C4-2B (cell line): ENCODE data around the gene CSTPP1.

Experiments used
- ZFX ChIP-seq: fragments of 450-650 bp; IDR thresholded peaks from 2 replicates; pipeline ENCODE4 v1.6.1; 2017
- TF ChIP-seq, protein P1 (sequence below): fragments of 450-650 bp; conservative IDR thresholded peaks from 2 replicates; pipeline ENCODE4 v1.5.1; 2017; ENCODE audit warnings: mild to moderate bottlenecking

- TF ChIP-seq, protein P1, sequence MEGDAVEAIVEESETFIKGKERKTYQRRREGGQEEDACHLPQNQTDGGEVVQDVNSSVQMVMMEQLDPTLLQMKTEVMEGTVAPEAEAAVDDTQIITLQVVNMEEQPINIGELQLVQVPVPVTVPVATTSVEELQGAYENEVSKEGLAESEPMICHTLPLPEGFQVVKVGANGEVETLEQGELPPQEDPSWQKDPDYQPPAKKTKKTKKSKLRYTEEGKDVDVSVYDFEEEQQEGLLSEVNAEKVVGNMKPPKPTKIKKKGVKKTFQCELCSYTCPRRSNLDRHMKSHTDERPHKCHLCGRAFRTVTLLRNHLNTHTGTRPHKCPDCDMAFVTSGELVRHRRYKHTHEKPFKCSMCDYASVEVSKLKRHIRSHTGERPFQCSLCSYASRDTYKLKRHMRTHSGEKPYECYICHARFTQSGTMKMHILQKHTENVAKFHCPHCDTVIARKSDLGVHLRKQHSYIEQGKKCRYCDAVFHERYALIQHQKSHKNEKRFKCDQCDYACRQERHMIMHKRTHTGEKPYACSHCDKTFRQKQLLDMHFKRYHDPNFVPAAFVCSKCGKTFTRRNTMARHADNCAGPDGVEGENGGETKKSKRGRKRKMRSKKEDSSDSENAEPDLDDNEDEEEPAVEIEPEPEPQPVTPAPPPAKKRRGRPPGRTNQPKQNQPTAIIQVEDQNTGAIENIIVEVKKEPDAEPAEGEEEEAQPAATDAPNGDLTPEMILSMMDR = no peak
- no peak for TF ChIP-seq ZFX
Measured at GRCh38 chr11:47121731-47122130, 185.2 kb downstream of the CSTPP1 start.
